GM18508 (cell line): ENCODE data around the gene KRT3.

Source experiments
- ATAC-seq: cut with Tn5 transposase; IDR thresholded peaks from one replicate; pipeline ENCODE4 v1.9.1; 2021; ENCODE audit warnings: moderate number of reproducible peaks; ENCODE audit not compliant: insufficient read depth, unreplicated experiment

KRT3 gene

DNA sequence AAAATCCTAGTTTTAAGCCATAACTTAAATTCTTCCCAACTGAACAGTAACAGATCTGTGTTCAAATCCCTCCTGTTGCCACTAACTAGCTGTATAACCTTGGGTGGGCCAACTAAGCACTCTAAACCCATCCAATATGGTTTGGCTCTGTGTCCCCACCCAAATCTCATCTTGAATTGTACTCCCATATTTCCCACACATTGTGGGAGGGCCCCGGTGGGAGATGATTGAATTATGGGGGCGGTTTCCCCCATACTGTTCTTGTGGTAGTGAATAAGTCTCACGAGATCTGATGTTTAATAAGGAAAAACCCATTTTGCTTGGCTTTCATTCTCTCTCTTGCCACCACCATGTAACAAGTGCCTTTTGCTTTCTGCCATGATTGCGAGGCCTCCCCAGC is 19.2 kb upstream of the KRT3 start:
- ATAC-seq: no peak

DNA sequence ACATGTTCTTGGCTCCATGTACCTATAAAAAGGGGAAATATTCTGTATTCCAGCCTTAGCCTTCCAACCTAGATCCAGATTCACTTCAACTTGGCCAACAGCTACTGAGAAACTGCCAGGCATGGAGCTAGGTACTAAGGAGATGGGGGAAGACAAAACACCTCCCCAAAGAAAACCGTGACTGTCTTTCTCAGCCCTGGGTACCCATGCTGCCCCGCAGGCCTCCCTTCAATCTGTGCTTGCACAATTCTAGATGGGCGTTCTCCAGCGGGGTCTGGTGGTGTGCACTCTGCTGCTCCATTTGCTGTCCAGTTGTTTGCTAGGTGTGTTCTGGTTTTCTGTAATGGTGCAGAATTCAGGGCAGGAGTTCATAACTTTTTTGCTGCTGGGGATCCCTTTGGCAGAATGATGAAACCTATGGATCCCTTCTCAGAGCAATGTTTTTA is 18.8 kb upstream of the KRT3 start:
- ATAC-seq: no peak

- ATAC-seq: no peak
Observed at GRCh38 chr12:52813885-52814709, 18.2 kb upstream of the KRT3 start, which contains the start of gene KRT4. KRT4 (minus strand) TSS chr12:52814116; CDS start chr12:52814058, 58 bp downstream.

DNA sequence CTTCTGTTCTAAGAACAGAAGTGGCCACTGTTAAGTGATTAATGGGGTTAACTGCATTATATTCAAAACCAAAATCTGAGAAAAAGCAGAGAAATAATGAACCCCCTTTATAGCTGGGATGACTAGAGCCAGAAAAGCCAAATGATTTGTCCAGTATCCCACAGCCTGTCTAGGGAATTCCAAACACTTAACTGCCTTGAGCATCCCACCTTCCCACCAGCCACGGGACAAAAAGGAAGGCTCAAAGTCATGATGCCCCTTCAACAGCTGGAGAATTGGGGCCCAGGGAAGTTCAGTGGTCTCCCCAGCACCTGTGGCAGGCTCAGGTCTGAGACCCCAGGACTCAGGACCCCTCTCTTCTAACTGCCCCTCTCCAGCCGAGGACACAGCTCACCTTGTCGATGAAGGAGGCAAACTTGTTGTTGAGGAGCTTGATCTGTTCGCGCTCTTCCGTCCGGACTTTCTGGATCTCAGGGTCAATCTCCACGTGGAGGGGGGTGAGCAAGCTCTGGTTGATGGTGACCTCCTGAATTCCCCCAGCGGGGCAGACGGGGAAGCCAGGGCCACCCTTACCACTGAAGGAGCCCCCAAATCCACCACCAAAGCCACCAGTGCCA is 17.4 kb upstream of the KRT3 start:
- ATAC-seq: no peak

DNA sequence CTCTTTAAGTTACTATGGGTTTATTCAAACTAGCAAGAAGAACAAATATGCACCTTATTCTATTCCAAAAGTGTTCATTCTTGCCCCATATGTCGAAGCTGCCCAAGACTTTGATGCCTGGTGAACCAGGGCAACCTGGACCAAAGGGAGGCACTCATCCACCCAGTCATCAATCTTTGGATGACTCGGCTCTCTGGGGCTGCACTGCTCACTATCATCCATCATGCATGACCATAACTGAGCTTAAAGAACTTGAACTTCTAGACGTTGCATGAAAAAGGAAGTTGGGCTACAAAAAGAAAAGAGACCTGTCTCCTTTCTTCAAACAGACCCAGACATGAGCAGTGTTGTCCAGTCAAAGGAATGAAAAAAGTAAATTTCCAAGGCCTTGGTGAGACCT is 16.8 kb upstream of the KRT3 start:
- no peak for ATAC-seq

- no peak for ATAC-seq
Observed at GRCh38 chr12:52812073-52812400, 16.1 kb upstream of the KRT3 start.

GRCh38 chr12:52811191-52812072 is 15.5 kb upstream of the KRT3 start:
- ATAC-seq: no peak

DNA sequence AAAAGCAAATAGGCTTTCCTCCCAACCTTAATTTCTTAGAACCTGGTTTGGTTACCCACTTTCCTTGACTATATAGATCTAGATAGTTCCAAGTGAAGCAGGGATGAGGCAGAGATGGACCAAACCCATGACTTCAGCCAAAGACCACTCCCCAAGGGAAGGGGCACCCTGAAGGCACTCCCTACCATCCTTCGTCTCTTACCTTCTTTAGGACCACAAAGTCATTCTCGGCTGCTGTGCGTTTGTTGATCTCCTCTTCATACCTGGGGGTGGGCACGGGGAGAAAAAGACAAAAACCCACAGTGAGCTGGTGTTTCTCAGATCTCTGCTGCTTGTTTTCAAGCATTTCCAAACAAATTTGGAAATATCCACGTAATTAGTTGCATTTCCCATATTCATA is 14.6 kb upstream of the KRT3 start:
- ATAC-seq: no peak

- ATAC-seq: no peak
Observed at GRCh38 chr12:52809166-52809565, 13.2 kb upstream of the KRT3 start.

- ATAC-seq: no peak
Observed at GRCh38 chr12:52808573-52809160, 12.8 kb upstream of the KRT3 start.

DNA sequence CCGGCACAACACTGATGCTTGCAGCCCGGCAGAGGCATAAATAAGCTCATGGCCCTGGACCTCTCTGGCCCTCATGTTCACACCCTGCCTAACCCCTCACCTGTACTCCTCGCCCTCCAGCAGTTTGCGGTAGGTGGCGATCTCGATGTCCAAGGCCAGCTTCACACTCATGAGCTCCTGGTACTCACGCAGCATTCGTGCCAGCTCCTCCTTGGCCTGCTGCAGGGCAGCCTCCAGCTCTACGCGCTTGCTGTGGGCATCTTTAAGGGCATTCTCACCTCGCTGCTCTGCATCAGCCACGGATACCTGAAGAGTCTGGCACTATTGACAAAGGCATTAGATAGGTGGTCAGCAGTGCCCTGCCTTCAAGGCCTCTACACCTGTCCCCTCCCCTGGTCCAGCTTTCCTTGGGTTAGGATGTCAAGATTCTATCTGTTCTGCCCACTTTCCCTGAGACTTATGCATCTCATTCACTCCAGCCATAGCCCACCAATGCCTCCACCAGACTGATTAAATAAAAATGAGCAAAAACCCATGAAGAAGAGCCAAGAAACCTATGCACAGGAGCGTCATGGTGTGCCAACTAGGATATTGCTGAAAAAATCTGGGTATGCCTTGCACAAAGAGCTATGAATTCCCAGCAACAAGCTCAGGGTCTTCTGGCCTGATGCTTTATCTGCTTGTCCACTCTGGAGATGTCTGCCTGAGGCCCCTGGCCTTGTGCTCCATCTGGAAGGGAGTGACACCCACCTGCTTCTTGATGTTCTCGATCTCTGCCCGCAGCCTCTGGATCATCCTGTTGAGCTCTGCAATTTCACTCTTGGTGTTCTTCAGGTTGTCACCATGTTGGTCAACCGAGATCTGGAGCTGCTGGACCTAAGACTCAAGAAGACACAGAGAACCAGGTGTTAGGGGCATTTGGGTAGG is 11.9 kb upstream of the KRT3 start:
- no peak for ATAC-seq

- ATAC-seq: no peak
Observed at GRCh38 chr12:52806821-52807543, 11.1 kb upstream of the KRT3 start.

DNA sequence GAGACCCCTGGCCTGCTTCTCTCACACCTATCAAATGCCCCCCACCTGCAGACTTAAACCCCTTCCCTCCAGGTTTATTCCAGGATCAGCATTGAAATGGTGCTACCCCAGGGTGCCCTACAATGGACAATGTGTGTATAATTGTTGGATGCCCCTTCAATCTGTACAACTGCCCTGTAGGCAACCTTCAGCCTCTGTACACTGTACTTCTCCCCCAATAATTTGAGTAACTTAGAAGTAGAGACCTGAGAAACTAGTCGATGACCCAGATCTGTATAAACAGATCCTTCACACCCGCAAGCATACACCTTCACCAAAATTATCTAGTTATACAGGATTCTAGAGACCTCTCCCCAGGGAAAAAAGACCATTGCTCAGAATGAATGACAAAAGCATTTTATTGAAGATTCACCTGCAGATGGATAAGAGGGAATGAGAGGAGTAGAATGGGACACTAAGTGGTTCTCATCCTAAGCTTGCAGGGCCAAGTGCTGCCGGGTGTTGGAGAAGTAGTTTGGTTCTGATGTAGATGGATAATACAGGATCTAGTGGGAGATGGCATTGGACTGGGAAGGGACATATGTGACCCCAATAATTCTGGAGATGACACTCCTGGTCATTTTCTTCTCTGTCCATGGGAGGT is 10.4 kb upstream of the KRT3 start:
- no peak for ATAC-seq

GRCh38 chr12:52805739-52806138 is 9.8 kb upstream of the KRT3 start:
- no peak for ATAC-seq

DNA sequence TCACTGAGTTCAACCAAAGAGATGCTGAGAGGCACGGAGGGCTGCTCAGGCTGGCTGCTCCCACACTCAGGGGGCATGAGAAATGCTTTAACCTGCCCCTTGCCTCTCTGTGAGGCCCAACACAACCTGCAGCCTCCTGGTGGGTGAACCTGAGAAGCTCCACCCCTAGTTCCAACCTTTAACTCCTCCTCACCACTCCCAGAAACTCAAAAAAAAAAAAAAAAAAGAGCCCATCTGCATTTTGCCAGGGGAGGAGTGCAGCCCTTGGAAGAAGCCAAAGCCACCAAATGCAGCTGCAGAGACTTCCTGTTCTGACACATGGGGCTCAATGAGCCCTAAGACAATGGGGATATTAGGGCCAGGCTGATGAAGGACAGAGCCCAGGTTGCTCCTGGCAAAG is 9.1 kb upstream of the KRT3 start:
- no peak for ATAC-seq

GRCh38 chr12:52802442-52802841 is 6.5 kb upstream of the KRT3 start:
- no peak for ATAC-seq

GRCh38 chr12:52801773-52802172 is 5.9 kb upstream of the KRT3 start:
- no peak for ATAC-seq

GRCh38 chr12:52800259-52800917 is 4.5 kb upstream of the KRT3 start:
- ATAC-seq: no peak
